Lung (tissue), 12 donors: Measurements from ENCODE around the gene C2CD2. TPM values are rescaled to one million over a fixed set of nuclear protein-coding genes. Genes with fewer than 3 reads are reported as not detected.

Source experiments
- ATAC-seq: fragments of 200-7000 bp; cut with Tn5 transposase; one replicate; pipeline ENCODE4 v1.9.1; 2020; ENCODE audit warnings: moderate number of reproducible peaks; ENCODE audit not compliant: insufficient read depth, low FRiP score
- DNase-seq, 3 donors: peaks; one replicate each; pipeline ENCODE4 v3.0.0-alpha.2; 2013 to 2017
- H3K27ac ChIP-seq, 2 donors: one replicate each; pipeline ENCODE4 v1.5.1; 2013; ENCODE audit warnings: mild to moderate bottlenecking in 2 of 2, moderate library complexity in 2 of 2, control low read depth in 1 of 2, inconsistent platforms in 1 of 2, low read depth in 1 of 2, low read length in 1 of 2
- H3K27me3 ChIP-seq, 3 donors: one replicate each; pipeline ENCODE4 v1.5.1; 2013; ENCODE audit warnings: low read length in 2 of 3; ENCODE audit not compliant: control insufficient read depth in 3 of 3, insufficient read depth in 3 of 3
- H3K36me3 ChIP-seq, 4 donors: one replicate each; pipeline ENCODE4 v1.5.1; 2013; ENCODE audit warnings: low read length in 4 of 4, mild to moderate bottlenecking in 1 of 4, moderate library complexity in 1 of 4; ENCODE audit not compliant: control insufficient read depth in 4 of 4, insufficient read depth in 4 of 4
- H3K4me1 ChIP-seq, 5 donors: one replicate each; pipeline ENCODE4 v1.5.1; 2013; ENCODE audit warnings: low read length in 5 of 5, mild to moderate bottlenecking in 2 of 5, moderate library complexity in 1 of 5; ENCODE audit not compliant: control insufficient read depth in 5 of 5, insufficient read depth in 5 of 5
- H3K4me3 ChIP-seq: one replicate; pipeline ENCODE4 v1.5.1; 2013; ENCODE audit warnings: mild to moderate bottlenecking, control low read depth, moderate library complexity
- H3K9ac ChIP-seq, 2 donors: one replicate each; pipeline ENCODE4 v1.5.1; 2013; ENCODE audit warnings: low read length in 2 of 2, control low read depth in 1 of 2; ENCODE audit not compliant: insufficient read depth in 1 of 2
- H3K9me3 ChIP-seq, 4 donors: one replicate each; pipeline ENCODE4 v1.5.1; 2013; ENCODE audit warnings: low read length in 3 of 4, mild to moderate bottlenecking in 1 of 4, moderate library complexity in 1 of 4; ENCODE audit not compliant: control insufficient read depth in 4 of 4, insufficient read depth in 3 of 4
- CTCF ChIP-seq: IDR thresholded peaks from 2 replicates; pipeline ENCODE4 v1.5.1; 2012; ENCODE audit warnings: mild to moderate bottlenecking; ENCODE audit errors: control extremely low read depth, extremely low read depth
- WGBS, 2 donors: extraction: QIAGEN DNeasy Blood & Tissue Kit; methylation state at CpG; one replicate each; pipeline ENCODE4 v1.1.7; 2013; 5-methylcytosine and 5-hydroxymethylcytosine counted together
- polyA plus RNA-seq, 2 donors: library from polyadenylated mRNA; stranded (reverse); fragments of 200-250 nt; gene quantifications; one replicate each; pipeline ENCODE4 v1.2.1, GENCODE V29; 2013
- total RNA-seq, 2 donors: library from RNA; depleted of rRNA in 1 of 2; stranded (reverse); fragments of >200 nt in 1 of 2; gene quantifications; one replicate each; pipeline ENCODE4 v1.2.1, GENCODE V29; 2014 to 2021
- donor health status: control.
- donor health status: control.
- donor health status: Bipolar disorder and iron deficiency.
- donor health status: healthy.
- donor health status: DM: yes; HTN: yes; CAD: no.

Gene C2CD2
- total and polyA plus RNA-seq, 4 donors, result 7.0 to 19.5 (median 12.2) TPM

GRCh38 chr21:41848533-41848932, 105.3 kb downstream of the C2CD2 start:
- Histone ChIP-seq H3K9ac (no peak overlapping the region), H3K9me3 (no peaks in the 10 kb centered on the region), H3K4me1 (peaks cover 0 to 9% (median 0%) of the 10 kb centered on the region in 5 donors), H3K36me3 (peaks cover 0 to 9% (median 2%) of the 10 kb centered on the region in 4 donors), H3K27ac (no peak overlapping the region), H3K27me3 (no peaks in the 10 kb centered on the region), H3K4me3 (no peak overlapping the region)
- no peak for ATAC-seq
- no peak for TF ChIP-seq CTCF
- DNase-seq, result no peak
- 69 to 81% methylated on average over 8 of the region's 8 CpGs for WGBS, 2 donors

GRCh38 chr21:41847066-41847804, 106.6 kb downstream of the C2CD2 start:
- DNase-seq, result peak in 2 of 3 donors; percentile 37 to 57

GRCh38 chr21:41846536-41846935, 107.3 kb downstream of the C2CD2 start:
- Histone ChIP-seq H3K9ac (no peak overlapping the region), H3K36me3 (peaks cover 0 to 6% (median 2%) of the 10 kb centered on the region in 4 donors), H3K4me3 (no peak overlapping the region), H3K27ac (no peak overlapping the region), H3K4me1 (peaks cover 0 to 9% (median 0%) of the 10 kb centered on the region in 5 donors), H3K9me3 (no peaks in the 10 kb centered on the region), H3K27me3 (no peaks in the 10 kb centered on the region)
- WGBS, 2 donors, result 91 to 95% methylated on average over 7 of the region's 7 CpGs
- ATAC-seq (no peak), DNase-seq (no peak)
- TF ChIP-seq CTCF, result no peak

More at GRCh38 chr21:41847066-41847804, 106.6 kb downstream of the C2CD2 start:
- Histone ChIP-seq H3K9me3 (no peaks in the 10 kb centered on the region), H3K4me3 (no peak overlapping the region), H3K9ac (no peak overlapping the region), H3K27me3 (no peaks in the 10 kb centered on the region), H3K4me1 (peaks cover 0 to 9% (median 0%) of the 10 kb centered on the region in 5 donors), H3K36me3 (peaks cover 0 to 7% (median 2%) of the 10 kb centered on the region in 4 donors), H3K27ac (no peak overlapping the region)
- no peak for TF ChIP-seq CTCF
- ATAC-seq, result no peak
- WGBS, 2 donors, result 87 to 88% methylated on average over 21 of the region's 21 CpGs

GRCh38 chr21:41846033-41846317, 107.8 kb downstream of the C2CD2 start:
- Histone ChIP-seq H3K27ac (no peak overlapping the region), H3K4me1 (peaks cover 0 to 9% (median 0%) of the 10 kb centered on the region in 5 donors), H3K4me3 (no peak overlapping the region), H3K9ac (no peak overlapping the region), H3K36me3 (peaks cover 0 to 6% (median 3%) of the 10 kb centered on the region in 4 donors), H3K9me3 (no peaks in the 10 kb centered on the region), H3K27me3 (no peaks in the 10 kb centered on the region)
- no peak for DNase-seq
- no peak for TF ChIP-seq CTCF
- WGBS, 2 donors, result 90 to 91% methylated on average over 6 of the region's 6 CpGs
- ATAC-seq, result no peak
